Activated CD8-positive, alpha-beta T cell treated with anti-CD3 and anti-CD28 coated beads for 36 hours (primary cell): ENCODE measurements around the gene MMEL1. TPM values are rescaled to one million over a fixed set of nuclear protein-coding genes. Genes with fewer than 3 reads are reported as not detected.

Source experiments
- ATAC-seq: fragments of 200-7000 bp; cut with Tn5 transposase; one replicate; pipeline ENCODE4 v1.10.0; 2021; ENCODE audit warnings: mild to moderate bottlenecking, moderate library complexity
- CTCF ChIA-PET: fragments of 350-600 bp; sonication (Branson Sonifier 250); formaldehyde crosslinking; loops from one replicate; lab custom pipeline; 2021; ENCODE audit warnings: antibody characterized with exemption; lab: Charles Lee
- POLR2A ChIA-PET: fragments of 350-600 bp; sonication (Branson Sonifier 250); formaldehyde crosslinking; loops from one replicate; lab custom pipeline; 2021; ENCODE audit warnings: antibody characterized with exemption; lab: Charles Lee
- DNase-seq: peaks from one replicate; pipeline ENCODE4 v3.0.0-alpha.2; 2020
- H3K27ac Mint-ChIP-seq: one replicate; pipeline ENCODE4 v1.8.0; 2021; ENCODE audit warnings: mild to moderate bottlenecking, mixed read lengths
- H3K27me3 Mint-ChIP-seq: one replicate; pipeline ENCODE4 v1.8.0; 2021; ENCODE audit warnings: mixed read lengths
- H3K36me3 Mint-ChIP-seq: one replicate; pipeline ENCODE4 v1.8.0; 2021; ENCODE audit warnings: low read depth, mixed read lengths
- H3K4me1 Mint-ChIP-seq: one replicate; pipeline ENCODE4 v1.8.0; 2021; ENCODE audit warnings: low read depth, mixed read lengths
- H3K4me3 Mint-ChIP-seq: one replicate; pipeline ENCODE4 v1.8.0; 2021; ENCODE audit warnings: mild to moderate bottlenecking, moderate library complexity, mixed read lengths
- H3K9me3 Mint-ChIP-seq: one replicate; pipeline ENCODE4 v1.8.0; 2021; ENCODE audit warnings: mixed read lengths
- intact Hi-C: fragments of 100-400 bp; cut with micrococcal nuclease; formaldehyde crosslinking; loops from one replicate; pipeline ENCODE4 v1.10.0; 2022
- total RNA-seq, 2 experiments: library from RNA; stranded (reverse); gene quantifications; one replicate each; pipeline ENCODE4 v1.2.3, GENCODE V29; 2021
- TF ChIP-seq, protein P1 (sequence below): fragments of 200-600 bp; IDR thresholded peaks from one replicate; pipeline ENCODE4 v1.8.0; 2022; ENCODE audit warnings: antibody characterized with exemption, mild to moderate bottlenecking

MMEL1 gene
- total RNA-seq, 2 experiments from 2014 or later = 1.8 to 3.1 TPM

DNA sequence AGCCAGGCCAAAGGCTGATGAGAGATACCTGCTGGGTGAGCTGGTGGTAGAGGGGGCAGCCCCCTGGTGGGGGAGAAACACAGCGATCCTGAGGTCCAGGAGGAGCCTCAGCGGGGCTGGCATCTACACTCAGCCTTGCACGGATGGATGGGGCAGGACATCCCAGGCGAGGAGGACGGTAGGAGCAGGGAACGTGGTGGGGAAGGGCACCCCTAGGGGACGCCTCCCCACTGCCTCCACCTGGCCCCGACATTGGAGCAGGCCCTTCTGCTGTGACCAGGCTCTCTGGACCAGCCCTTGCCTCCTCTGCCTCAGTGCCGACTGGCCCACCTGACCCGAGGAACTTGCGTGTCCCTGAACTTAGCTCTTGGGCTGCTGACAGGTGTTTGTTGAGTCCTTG is 6.4 kb upstream of the MMEL1 start:
- Mint-ChIP-seq H3K4me1 (peaks cover 7% of the 10 kb centered on the region), H3K9me3 (peaks cover 7% of the 10 kb centered on the region), H3K4me3 (no peak overlapping the region), H3K27ac (no peak overlapping the region), H3K36me3 (no peaks in the 10 kb centered on the region), H3K27me3 (peaks cover 3% of the 10 kb centered on the region)
- POLR2A ChIA-PET = no interaction called here
- ATAC-seq (no peak), DNase-seq (no peak)
- TF ChIP-seq, protein P1, sequence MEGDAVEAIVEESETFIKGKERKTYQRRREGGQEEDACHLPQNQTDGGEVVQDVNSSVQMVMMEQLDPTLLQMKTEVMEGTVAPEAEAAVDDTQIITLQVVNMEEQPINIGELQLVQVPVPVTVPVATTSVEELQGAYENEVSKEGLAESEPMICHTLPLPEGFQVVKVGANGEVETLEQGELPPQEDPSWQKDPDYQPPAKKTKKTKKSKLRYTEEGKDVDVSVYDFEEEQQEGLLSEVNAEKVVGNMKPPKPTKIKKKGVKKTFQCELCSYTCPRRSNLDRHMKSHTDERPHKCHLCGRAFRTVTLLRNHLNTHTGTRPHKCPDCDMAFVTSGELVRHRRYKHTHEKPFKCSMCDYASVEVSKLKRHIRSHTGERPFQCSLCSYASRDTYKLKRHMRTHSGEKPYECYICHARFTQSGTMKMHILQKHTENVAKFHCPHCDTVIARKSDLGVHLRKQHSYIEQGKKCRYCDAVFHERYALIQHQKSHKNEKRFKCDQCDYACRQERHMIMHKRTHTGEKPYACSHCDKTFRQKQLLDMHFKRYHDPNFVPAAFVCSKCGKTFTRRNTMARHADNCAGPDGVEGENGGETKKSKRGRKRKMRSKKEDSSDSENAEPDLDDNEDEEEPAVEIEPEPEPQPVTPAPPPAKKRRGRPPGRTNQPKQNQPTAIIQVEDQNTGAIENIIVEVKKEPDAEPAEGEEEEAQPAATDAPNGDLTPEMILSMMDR = no peak
- intact Hi-C loops = no loop called here
- CTCF ChIA-PET = no interaction called here

DNA sequence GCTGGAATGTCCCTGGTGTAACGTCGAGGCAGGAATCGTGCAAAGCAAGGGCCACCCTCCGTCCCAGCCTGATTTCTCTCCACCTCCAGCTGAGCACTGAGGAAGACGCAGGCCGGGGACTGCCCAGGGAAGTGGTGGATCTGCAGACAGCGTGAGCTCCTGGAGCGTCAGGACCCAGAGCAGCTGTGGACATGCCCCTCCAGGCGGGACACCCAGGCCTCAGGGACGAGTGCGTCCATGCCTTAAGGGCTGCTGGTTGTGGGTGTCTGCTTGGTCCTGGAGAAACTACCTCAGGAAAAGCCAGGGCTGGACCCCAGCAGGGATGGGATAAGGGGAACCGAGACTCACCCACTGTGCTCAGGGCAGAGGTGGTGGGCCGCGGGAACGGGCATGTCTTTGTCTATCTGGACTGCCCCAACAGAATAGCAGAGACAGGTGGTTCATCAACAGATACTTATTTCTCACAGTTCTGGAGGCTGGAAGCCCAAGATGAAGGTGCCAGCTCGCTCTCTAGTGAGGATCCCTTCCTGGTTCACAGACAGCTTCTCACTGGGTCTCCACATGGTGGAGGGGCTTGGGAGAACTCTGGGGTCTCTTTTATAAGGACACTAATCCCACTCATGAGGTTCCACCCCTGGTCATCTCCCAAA is 5.8 kb upstream of the MMEL1 start:
- ATAC-seq (no peak), DNase-seq (no peak)
- peaks cover 3% of the 10 kb centered on the region for H3K27me3 Mint-ChIP-seq
- CTCF ChIA-PET = no interaction called here
- H3K4me3 Mint-ChIP-seq = no peak overlapping the region
- peaks cover 3% of the 10 kb centered on the region for H3K4me1 Mint-ChIP-seq
- TF ChIP-seq, protein P1 = no peak
- H3K36me3 Mint-ChIP-seq = no peaks in the 10 kb centered on the region
- no peak overlapping the region for H3K27ac Mint-ChIP-seq
- intact Hi-C loops = no loop called here
- POLR2A ChIA-PET = no interaction called here
- peaks cover 7% of the 10 kb centered on the region for H3K9me3 Mint-ChIP-seq

DNA sequence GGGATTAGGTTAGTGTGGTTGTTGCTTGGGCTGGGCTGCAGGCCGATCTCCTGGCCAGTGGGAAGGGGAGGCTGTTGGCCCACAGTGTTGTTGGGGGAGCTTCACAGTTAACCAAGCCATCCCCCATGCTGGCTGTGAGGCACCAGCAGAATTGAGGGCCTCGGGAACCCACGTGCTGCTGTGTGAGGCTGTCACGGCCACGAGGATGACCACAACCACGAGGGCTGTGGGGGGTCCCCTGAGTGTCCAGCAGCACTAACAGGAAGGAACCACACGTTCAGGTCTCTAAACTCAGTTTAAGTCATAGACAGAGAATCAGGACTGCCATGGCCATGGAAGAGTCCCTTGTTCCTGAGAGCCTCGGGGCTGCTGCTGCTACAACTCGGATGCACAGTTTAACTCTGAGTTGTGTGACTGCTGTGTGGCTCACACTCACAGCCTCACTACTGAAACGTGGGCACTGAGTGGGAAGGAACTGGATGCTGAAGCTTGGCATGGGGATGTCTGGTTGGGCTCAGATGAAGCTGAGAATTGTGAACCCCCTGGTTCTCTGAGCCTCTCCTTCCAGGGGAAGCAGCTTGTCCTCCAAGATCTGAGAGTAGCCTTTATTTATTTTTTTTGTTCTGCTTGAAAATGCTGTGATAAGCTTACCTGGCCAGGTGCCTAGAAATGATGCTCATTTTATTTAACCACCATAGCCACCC is 4.8 kb upstream of the MMEL1 start:
- Mint-ChIP-seq H3K27ac (no peak overlapping the region), H3K9me3 (peaks cover 7% of the 10 kb centered on the region), H3K36me3 (no peaks in the 10 kb centered on the region), H3K4me1 (peaks cover 2% of the 10 kb centered on the region), H3K4me3 (no peak overlapping the region), H3K27me3 (peaks cover 3% of the 10 kb centered on the region)
- ATAC-seq (no peak), DNase-seq (peak; percentile 27)
- TF ChIP-seq, protein P1 = no peak
- ChIA-PET CTCF (interaction anchor here (1.2 kb wide), 1 partner anchor 10 kb away, joined by 3 read pairs; no protein-coding TSS in a partner anchor), POLR2A (interaction anchor here (0.7 kb wide), 1 partner anchor 15 kb away, joined by 3 read pairs; no protein-coding TSS in a partner anchor)
- intact Hi-C loops = no loop called here

DNA sequence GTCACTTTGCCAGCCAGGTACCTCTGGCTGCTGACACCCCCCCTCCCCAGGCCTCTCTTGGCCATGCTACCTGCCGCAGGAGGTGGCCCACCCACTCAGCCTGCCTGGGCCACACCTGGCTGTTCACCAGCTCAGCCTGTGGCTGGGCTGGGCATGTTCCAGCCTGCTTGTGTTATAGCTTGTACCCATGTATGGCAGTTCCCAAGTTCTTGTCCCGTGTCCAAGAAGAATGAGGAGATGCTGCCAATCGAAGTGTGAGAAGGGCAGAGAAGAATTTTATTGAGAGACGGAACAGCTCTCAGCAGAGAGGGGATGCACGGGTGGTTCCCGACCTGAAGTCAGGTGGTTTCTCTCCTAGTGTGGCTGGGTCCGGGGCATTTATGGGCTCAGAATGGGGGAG is 3.9 kb upstream of the MMEL1 start:
- TF ChIP-seq, protein P1 = no peak
- DNase-seq = no peak
- H3K9me3 Mint-ChIP-seq = peaks cover 7% of the 10 kb centered on the region
- H3K4me1 Mint-ChIP-seq = no peaks in the 10 kb centered on the region
- H3K36me3 Mint-ChIP-seq = no peaks in the 10 kb centered on the region
- ChIA-PET POLR2A (interaction anchor here (0.7 kb wide), 1 partner anchor 14 kb away, joined by 3 read pairs; no protein-coding TSS in a partner anchor), CTCF (interaction anchor here (1.2 kb wide), 1 partner anchor 11 kb away, joined by 3 read pairs; no protein-coding TSS in a partner anchor)
- ATAC-seq = no peak
- H3K27ac Mint-ChIP-seq = no peak overlapping the region
- peaks cover 3% of the 10 kb centered on the region for H3K27me3 Mint-ChIP-seq
- intact Hi-C loops = no loop called here
- H3K4me3 Mint-ChIP-seq = no peak overlapping the region
